H1 (cell line): ENCODE measurements around the gene USP7. TPM values are rescaled to one million over a fixed set of nuclear protein-coding genes. Genes with fewer than 3 reads are reported as not detected.

ENCODE experiments used
- CTCF ChIA-PET: fragments of 300-600 bp; sonication (Branson Sonifier 250); formaldehyde crosslinking; loops from one replicate; lab custom pipeline; 2021; ENCODE audit not compliant: partially characterized antibody; lab: Charles Lee
- POLR2A ChIA-PET: fragments of 300-600 bp; sonication (Branson Sonifier 250); formaldehyde crosslinking; loops from one replicate; lab custom pipeline; 2021; ENCODE audit warnings: inconsistent platforms; ENCODE audit not compliant: partially characterized antibody; lab: Charles Lee
- DNase-seq, 2 experiments: peaks; one replicate each; pipeline versions ENCODE4 v3.0.0 to v3.0.0-alpha.2; 2010 to 2022; ENCODE audit warnings: low spot score in 2 of 2, low read depth in 1 of 2, mixed read lengths in 1 of 2
- FAIRE-seq: peaks from 2 replicates; lab custom pipeline; 2011; peaks lifted over from hg19 to GRCh38; lab: Jason Lieb, UNC
- H2AFZ ChIP-seq: 2 replicates; pipeline ENCODE4 v1.8.1; 2012; ENCODE audit warnings: low read length, inconsistent platforms
- H2AK5ac ChIP-seq: 2 replicates; pipeline ENCODE4 v1.6.1; 2013; ENCODE audit warnings: low read depth, low read length
- H2BK120ac ChIP-seq: replicated peaks from 2 replicates; pipeline ENCODE3; 2013; ENCODE audit warnings: low read depth, low read length, inconsistent platforms
- H2BK12ac ChIP-seq: 2 replicates; pipeline ENCODE4 v1.6.1; 2013; ENCODE audit warnings: low read depth, low read length
- H2BK15ac ChIP-seq: 2 replicates; pipeline ENCODE4 v1.6.1; 2013; ENCODE audit warnings: low read length
- H2BK20ac ChIP-seq: 2 replicates; pipeline ENCODE4 v1.6.1; 2013; ENCODE audit warnings: low read length
- H2BK5ac ChIP-seq: 2 replicates; pipeline ENCODE4 v1.6.1; 2013; ENCODE audit warnings: low read depth, low read length
- H3K14ac ChIP-seq: 2 replicates; pipeline ENCODE4 v1.6.1; 2013; ENCODE audit warnings: inconsistent platforms; ENCODE audit not compliant: insufficient read length
- H3K18ac ChIP-seq: 2 replicates; pipeline ENCODE4 v1.6.1; 2013; ENCODE audit warnings: low read length; ENCODE audit errors: extremely low read depth
- H3K23ac ChIP-seq: 2 replicates; pipeline ENCODE4 v1.6.1; 2013; ENCODE audit warnings: inconsistent platforms; ENCODE audit not compliant: insufficient read length
- H3K23me2 ChIP-seq: 2 replicates; pipeline ENCODE4 v1.6.1; 2013; ENCODE audit warnings: low read depth, low read length
- H3K27ac ChIP-seq: 2 replicates; pipeline ENCODE4 v1.6.1; 2011; ENCODE audit warnings: low read depth, low read length, inconsistent platforms
- H3K27me3 ChIP-seq, 4 experiments: replicated peaks in 1 of 4; 1 replicate in 1 of 4; 2 replicates in 3 of 4; pipeline versions ENCODE4 v1.6.1 to v1.8.1; 2011 to 2013; ENCODE audit warnings: low read length in 3 of 4, mild to moderate bottlenecking in 3 of 4, inconsistent platforms in 2 of 4, mixed read lengths in 2 of 4, moderate library complexity in 1 of 4; ENCODE audit not compliant: control insufficient read depth in 3 of 4, insufficient read depth in 3 of 4; ENCODE audit errors: extremely low read depth in 1 of 4
- H3K36me3 ChIP-seq, 4 experiments: 2 replicates each; pipeline versions ENCODE4 v1.6.1 to v1.8.1; 2011 to 2013; ENCODE audit warnings: mild to moderate bottlenecking in 4 of 4, low read length in 3 of 4, moderate library complexity in 2 of 4, control low read depth in 1 of 4, inconsistent platforms in 1 of 4; ENCODE audit not compliant: insufficient read depth in 4 of 4, control insufficient read depth in 2 of 4
- H3K4ac ChIP-seq: replicated peaks from 2 replicates; pipeline ENCODE3; 2013; ENCODE audit warnings: low read length, low read depth, mixed read lengths, inconsistent platforms; ENCODE audit not compliant: insufficient read length
- H3K4me1 ChIP-seq, 4 experiments: replicated peaks in 1 of 4; 1 replicate in 1 of 4; 2 replicates in 3 of 4; pipeline versions ENCODE4 v1.6.1 to v1.8.1; 2011 to 2013; ENCODE audit warnings: low read length in 3 of 4, inconsistent platforms in 2 of 4, mixed read lengths in 1 of 4; ENCODE audit not compliant: insufficient read depth in 4 of 4, control insufficient read depth in 3 of 4
- H3K4me2 ChIP-seq, 2 experiments: 2 replicates each; pipeline versions ENCODE4 v1.6.1 to v1.8.1; 2011 to 2013; ENCODE audit warnings: low read depth in 2 of 2, low read length in 2 of 2, control low read depth in 1 of 2, inconsistent platforms in 1 of 2, mild to moderate bottlenecking in 1 of 2; ENCODE audit not compliant: insufficient read depth in 1 of 2
- H3K4me3 ChIP-seq, 4 experiments: fragments of 200-600, 300-600 bp in 1 of 4; sonication (generic), shearing (Covaris generic), sonication (Bioruptor Twin) in 1 of 4; 2 replicates each; pipeline versions ENCODE4 v1.5.1 to v1.8.1; 2011 to 2016; ENCODE audit warnings: low read length in 4 of 4, low read depth in 3 of 4, control low read depth in 2 of 4, inconsistent platforms in 2 of 4, mild to moderate bottlenecking in 2 of 4, mixed read lengths in 1 of 4, moderate library complexity in 1 of 4; ENCODE audit not compliant: insufficient read depth in 2 of 4; ENCODE audit errors: extremely low read depth in 1 of 4
- H3K56ac ChIP-seq: replicated peaks from 2 replicates; pipeline ENCODE3; 2013; ENCODE audit warnings: low read depth, mild to moderate bottlenecking, mixed read lengths, low read length, inconsistent platforms; ENCODE audit not compliant: insufficient read length
- H3K79me1 ChIP-seq: 2 replicates; pipeline ENCODE4 v1.6.1; 2013; ENCODE audit warnings: low read depth, low read length, control low read depth
- H3K79me2 ChIP-seq, 2 experiments: 2 replicates each; pipeline versions ENCODE4 v1.6.1 to v1.8.1; 2012 to 2013; ENCODE audit warnings: low read length in 2 of 2, mild to moderate bottlenecking in 2 of 2, inconsistent platforms in 1 of 2; ENCODE audit not compliant: insufficient read depth in 2 of 2, control insufficient read depth in 1 of 2
- H3K9ac ChIP-seq, 4 experiments: replicated peaks in 1 of 4; 1 replicate in 1 of 4; 2 replicates in 3 of 4; pipeline versions ENCODE4 v1.6.1 to v1.8.1; 2011 to 2013; ENCODE audit warnings: low read depth in 3 of 4, low read length in 3 of 4, control low read depth in 2 of 4, mild to moderate bottlenecking in 2 of 4, moderate library complexity in 2 of 4, inconsistent platforms in 1 of 4; ENCODE audit errors: extremely low read depth in 1 of 4
- H3K9me3 ChIP-seq, 2 experiments: 2 replicates each; pipeline versions ENCODE4 v1.6.1 to v1.8.1; 2012 to 2013; ENCODE audit warnings: mild to moderate bottlenecking in 2 of 2, moderate library complexity in 2 of 2, control low read depth in 1 of 2, inconsistent platforms in 1 of 2, low read depth in 1 of 2, low read length in 1 of 2, mixed read lengths in 1 of 2; ENCODE audit not compliant: insufficient read depth in 2 of 2
- H4K20me1 ChIP-seq, 2 experiments: replicated peaks in 1 of 2; 2 replicates each; pipeline versions ENCODE3 to v1.8.1; 2011 to 2013; ENCODE audit warnings: inconsistent platforms in 2 of 2, low read length in 2 of 2, mild to moderate bottlenecking in 1 of 2; ENCODE audit not compliant: insufficient read depth in 2 of 2, control insufficient read depth in 1 of 2
- H4K5ac ChIP-seq: 2 replicates; pipeline ENCODE4 v1.6.1; 2013; ENCODE audit warnings: low read length, low read depth, mixed read lengths, inconsistent platforms; ENCODE audit not compliant: insufficient read length
- H4K8ac ChIP-seq: 2 replicates; pipeline ENCODE4 v1.8.0; 2013; ENCODE audit warnings: mild to moderate bottlenecking, moderate library complexity, low read length, inconsistent platforms; ENCODE audit not compliant: insufficient read depth; ENCODE audit errors: extremely low read depth
- H4K91ac ChIP-seq: replicated peaks from 2 replicates; pipeline ENCODE3; 2013; ENCODE audit warnings: low read length, mixed read lengths, inconsistent platforms; ENCODE audit not compliant: insufficient read length
- BCL11A ChIP-seq, 2 experiments: IDR thresholded peaks; one replicate each; pipeline ENCODE4 v1.6.1; 2011; ENCODE audit warnings: low read depth in 2 of 2, low read length in 2 of 2, mild to moderate bottlenecking in 2 of 2
- CBX5 ChIP-seq: fragments of 300-800, 300-1000 bp; sonication (generic); IDR thresholded peaks from 2 replicates; pipeline ENCODE4 v1.7.1; 2016; ENCODE audit warnings: antibody characterized with exemption, low read length, low read depth
- GABPA ChIP-seq: IDR thresholded peaks from 2 replicates; pipeline ENCODE4 v1.6.1; 2011; ENCODE audit warnings: mild to moderate bottlenecking, low read length, moderate library complexity, borderline replicate concordance; ENCODE audit not compliant: insufficient read depth
- JUN ChIP-seq: IDR thresholded peaks from 2 replicates; pipeline ENCODE4 v1.6.1; 2011; ENCODE audit warnings: low read depth, mild to moderate bottlenecking, improper control_type of control experiment, low read length
- JUND ChIP-seq: IDR thresholded peaks from 2 replicates; pipeline ENCODE4 v1.6.1; 2011; ENCODE audit warnings: mild to moderate bottlenecking, improper control_type of control experiment, low read length
- SP1 ChIP-seq: IDR thresholded peaks from 2 replicates; pipeline ENCODE4 v1.6.1; 2011; ENCODE audit warnings: low read depth, low read length
- TAF1 ChIP-seq: IDR thresholded peaks from 2 replicates; pipeline ENCODE4 v1.6.1; 2011; ENCODE audit warnings: mild to moderate bottlenecking, low read depth, low read length
- ZNF274 ChIP-seq: IDR thresholded peaks from 2 replicates; pipeline ENCODE4 v1.7.0; 2012; ENCODE audit warnings: low read length, borderline replicate concordance; ENCODE audit errors: extremely low read depth
- WGBS, 2 experiments: shearing (Covaris generic) in 1 of 2; methylation state at CpG; one replicate each; pipeline versions ENCODE4 v1.1.6 to v1.1.7; 2013 to 2015; ENCODE audit warnings: low lambda C conversion rate in 2 of 2, mixed read lengths in 2 of 2, inconsistent platforms in 1 of 2, low coverage in 1 of 2, missing lambda C conversion rate in 1 of 2; ENCODE audit not compliant: insufficient replicate concordance in 2 of 2, insufficient coverage in 1 of 2, insufficient read length in 1 of 2; ENCODE audit errors: extremely low coverage in 1 of 2, missing lambda C conversion rate in 1 of 2; 5-methylcytosine and 5-hydroxymethylcytosine counted together
- polyA plus RNA-seq, 7 experiments: library from polyadenylated mRNA; depleted of rRNA in 3 of 7; stranded (reverse) in 5 of 7; unstranded in 2 of 7; fragments of >200 nt in 5 of 7; fragments of 200-250 nt in 2 of 7; gene quantifications; 1 replicate in 5 of 7; 2 replicates in 1 of 7; 4 replicates in 1 of 7; pipeline versions ENCODE4 v1.2.1 to v1.2.3, GENCODE V29; 2011 to 2013; ENCODE audit warnings: missing spikeins in 2 of 7, mixed read lengths in 2 of 7
- total RNA-seq: library from RNA; stranded (reverse); fragmentation: NEBNext Ultra II Directional; extraction: Animal tissue kit (Norgen Biotek cat#: 25700); gene quantifications from 2 replicates; pipeline ENCODE4 v1.2.1, GENCODE V29; 2021

Gene USP7
- total and polyA plus RNA-seq, 2 of the 8 experiments (the other 6 are each of a cell fraction or from before 2014, with no cell fraction given), result 21.3 to 211 TPM

GRCh38 chr16:8882725-8883377, 80.9 kb downstream of the USP7 start:
- WGBS, 2 experiments, result 94% methylated on average over 17 of the region's 17 CpGs; no CpG with 5 or more reads in 1 of the 2 experiments
- H4K20me1 ChIP-seq, result peaks cover 0 to 3% of the 10 kb centered on the region in 2 experiments
- H3K23me2 ChIP-seq, result no peaks in the 10 kb centered on the region
- no peak overlapping the region for H3K18ac ChIP-seq
- no peak overlapping the region for H4K91ac ChIP-seq
- FAIRE-seq (no peak), DNase-seq (no peak)
- 0 out of 2 replicates have a peak overlapping the region, but pooled peaks have one; percentile 19 for H2BK15ac ChIP-seq
- H3K27me3 ChIP-seq, result no peaks in the 10 kb centered on the region
- H3K36me3 ChIP-seq, result peaks cover 0 to 4% (median 3%) of the 10 kb centered on the region in 4 experiments; a peak in 3 of 8 replicates
- H3K56ac ChIP-seq, result no peak overlapping the region
- no peak overlapping the region for H4K5ac ChIP-seq
- peaks cover 3 to 26% (median 17%) of the 10 kb centered on the region in 4 experiments for H3K4me1 ChIP-seq
- no peak overlapping the region for H2AFZ ChIP-seq
- no peak overlapping the region for H4K8ac ChIP-seq
- H3K9ac ChIP-seq, result no peak overlapping the region
- H2BK120ac ChIP-seq, result no peak overlapping the region
- H3K23ac ChIP-seq, result no peak overlapping the region
- H3K4ac ChIP-seq, result no peak overlapping the region
- H3K9me3 ChIP-seq, result no peaks in the 10 kb centered on the region
- H3K27ac ChIP-seq, result no peak overlapping the region
- H2BK20ac ChIP-seq, result peak overlapping the region; percentile 72; the same call in 1 of the 2 replicates
- H3K4me3 ChIP-seq, result no peak overlapping the region
- CTCF ChIA-PET, result interaction anchor here (0.7 to 7.2 kb wide), 11 partner anchors 9 to 242 kb away, joined by 3 to 52 read pairs (median 4); partner anchors contain the start of gene CARHSP1
- POLR2A ChIA-PET, result interaction anchor here (1.8 to 29.1 kb wide), 3 partner anchors 9 to 50 kb away, joined by 7 to 456 read pairs (median 7); partner anchors contain the start of gene CARHSP1
- H3K79me2 ChIP-seq, result no peaks in the 10 kb centered on the region
- H2BK5ac ChIP-seq, result no peak overlapping the region
- H3K79me1 ChIP-seq, result no peaks in the 10 kb centered on the region
- no peak overlapping the region for H2AK5ac ChIP-seq
- H3K14ac ChIP-seq, result no peak overlapping the region
- H3K4me2 ChIP-seq, result no peak overlapping the region
- H2BK12ac ChIP-seq, result no peak overlapping the region
- TF ChIP-seq GABPA, result no peak
- TF ChIP-seq CBX5, result no peak
- TF ChIP-seq ZNF274, result no peak
- TF ChIP-seq BCL11A (IDR thresholded peaks at IDR 0.05; ENCODE audit: low read depth in 2 of 2, low read length in 2 of 2), result no peak
- no peak for TF ChIP-seq SP1
- TF ChIP-seq JUND, result no peak
- TF ChIP-seq TAF1, result no peak
- no peak for TF ChIP-seq JUN
